CD4-positive, alpha-beta T cell (primary cell): ENCODE data around the gene ZNF467. TPM values are rescaled to one million over a fixed set of nuclear protein-coding genes. Genes with fewer than 3 reads are reported as not detected.

ENCODE experiments used
- ATAC-seq: fragments of 200-7000 bp; cut with Tn5 transposase; one replicate; pipeline ENCODE4 v1.10.0; 2022; ENCODE audit warnings: mild to moderate bottlenecking; ENCODE audit not compliant: poor library complexity
- CTCF ChIA-PET: fragments of 350-600 bp; sonication (Branson Sonifier 250); formaldehyde crosslinking; loops from one replicate; lab custom pipeline; 2021; ENCODE audit warnings: antibody characterized with exemption, inconsistent platforms; lab: Charles Lee
- POLR2A ChIA-PET: fragments of 350-600 bp; sonication (Branson Sonifier 250); formaldehyde crosslinking; loops from one replicate; lab custom pipeline; 2021; ENCODE audit warnings: antibody characterized with exemption, inconsistent platforms; lab: Charles Lee
- DNase-seq, 14 experiments: peaks; one replicate each; pipeline ENCODE4 v3.0.0-alpha.2; 2013 to 2020; ENCODE audit warnings: mixed read lengths in 2 of 14
- H3K27ac ChIP-seq, 2 donors: one replicate each; pipeline versions ENCODE4 v1.5.1 to v1.7.0; 2013; ENCODE audit warnings: low read length in 2 of 2, low read depth in 1 of 2, mild to moderate bottlenecking in 1 of 2
- H3K27me3 ChIP-seq, 2 experiments: 1 replicate in 1 of 2; 2 replicates in 1 of 2; pipeline versions ENCODE4 v1.6.1 to v1.7.0; 2013; ENCODE audit warnings: low read length in 2 of 2, control low read depth in 1 of 2, mild to moderate bottlenecking in 1 of 2, moderate library complexity in 1 of 2; ENCODE audit not compliant: insufficient read depth in 2 of 2, control insufficient read depth in 1 of 2
- H3K36me3 ChIP-seq: one replicate; pipeline ENCODE4 v1.6.1; 2013; ENCODE audit warnings: low read length, control low read depth; ENCODE audit not compliant: insufficient read depth
- H3K4me1 ChIP-seq: one replicate; pipeline ENCODE4 v1.6.1; 2013; ENCODE audit warnings: low read length, control low read depth; ENCODE audit not compliant: insufficient read depth
- H3K4me3 ChIP-seq: one replicate; pipeline ENCODE4 v1.5.1; 2013; ENCODE audit warnings: mild to moderate bottlenecking, low read length, moderate library complexity
- H3K9me3 ChIP-seq, 2 experiments: 1 replicate in 1 of 2; 2 replicates in 1 of 2; pipeline versions ENCODE4 v1.6.1 to v1.7.0; 2013; ENCODE audit warnings: low read length in 2 of 2, mild to moderate bottlenecking in 2 of 2, control low read depth in 1 of 2, moderate library complexity in 1 of 2; ENCODE audit not compliant: control insufficient read depth in 1 of 2, insufficient read depth in 1 of 2
- H3K27ac Mint-ChIP-seq: one replicate; pipeline ENCODE4 v1.8.0; 2020; ENCODE audit warnings: mixed read lengths
- H3K27me3 Mint-ChIP-seq: one replicate; pipeline ENCODE4 v1.8.0; 2021; ENCODE audit warnings: mixed read lengths
- H3K36me3 Mint-ChIP-seq: one replicate; pipeline ENCODE4 v1.8.0; 2021; ENCODE audit warnings: low read depth, mixed read lengths
- H3K4me1 Mint-ChIP-seq: one replicate; pipeline ENCODE4 v1.8.0; 2021; ENCODE audit warnings: low read depth, mixed read lengths
- H3K4me3 Mint-ChIP-seq: one replicate; pipeline ENCODE4 v1.8.0; 2020; ENCODE audit warnings: mild to moderate bottlenecking, mixed read lengths
- H3K9me3 Mint-ChIP-seq: one replicate; pipeline ENCODE4 v1.8.0; 2020; ENCODE audit warnings: mixed read lengths
- intact Hi-C, 2 experiments: fragments of 100-400 bp; cut with DNase I in 1 of 2; cut with micrococcal nuclease in 1 of 2; formaldehyde crosslinking; loops; one replicate each; pipeline versions ENCODE4 v1.15.1 to v1.9.0; 2023 to 2025; cut with DNase I, micrococcal nuclease
- total RNA-seq, 174 experiments: library from RNA in 2 of 174; stranded (reverse) in 2 of 174; gene quantifications; one replicate each; pipeline ENCODE4 v1.2.3 and lab custom pipeline; 2021 to 2026
- TF ChIP-seq, protein P1 (sequence below): fragments of 200-600 bp; IDR thresholded peaks from one replicate; pipeline ENCODE4 v1.8.0; 2022; ENCODE audit warnings: antibody characterized with exemption, mild to moderate bottlenecking

Gene ZNF467
- total RNA-seq, 2 experiments from 2014 or later = 4.1 to 4.3 TPM

GRCh38 chr7:149725426-149725821 lies 48.0 kb downstream of the ZNF467 start:
- H3K27ac ChIP-seq = no peak overlapping the region
- ChIA-PET POLR2A (no interaction called here), CTCF (no interaction called here)
- intact Hi-C loops = no loop called here
- no peak overlapping the region for H3K4me3 ChIP-seq
- Mint-ChIP-seq H3K27me3 (no peaks in the 10 kb centered on the region), H3K9me3 (no peaks in the 10 kb centered on the region), H3K27ac (no peak overlapping the region), H3K4me3 (no peak overlapping the region), H3K36me3 (peaks cover 70% of the 10 kb centered on the region), H3K4me1 (no peaks in the 10 kb centered on the region)
- DNase-seq (peak in 1 of 14 experiments; percentile 28), ATAC-seq (no peak)
- no peaks in the 10 kb centered on the region for H3K4me1 ChIP-seq
- TF ChIP-seq, protein P1, sequence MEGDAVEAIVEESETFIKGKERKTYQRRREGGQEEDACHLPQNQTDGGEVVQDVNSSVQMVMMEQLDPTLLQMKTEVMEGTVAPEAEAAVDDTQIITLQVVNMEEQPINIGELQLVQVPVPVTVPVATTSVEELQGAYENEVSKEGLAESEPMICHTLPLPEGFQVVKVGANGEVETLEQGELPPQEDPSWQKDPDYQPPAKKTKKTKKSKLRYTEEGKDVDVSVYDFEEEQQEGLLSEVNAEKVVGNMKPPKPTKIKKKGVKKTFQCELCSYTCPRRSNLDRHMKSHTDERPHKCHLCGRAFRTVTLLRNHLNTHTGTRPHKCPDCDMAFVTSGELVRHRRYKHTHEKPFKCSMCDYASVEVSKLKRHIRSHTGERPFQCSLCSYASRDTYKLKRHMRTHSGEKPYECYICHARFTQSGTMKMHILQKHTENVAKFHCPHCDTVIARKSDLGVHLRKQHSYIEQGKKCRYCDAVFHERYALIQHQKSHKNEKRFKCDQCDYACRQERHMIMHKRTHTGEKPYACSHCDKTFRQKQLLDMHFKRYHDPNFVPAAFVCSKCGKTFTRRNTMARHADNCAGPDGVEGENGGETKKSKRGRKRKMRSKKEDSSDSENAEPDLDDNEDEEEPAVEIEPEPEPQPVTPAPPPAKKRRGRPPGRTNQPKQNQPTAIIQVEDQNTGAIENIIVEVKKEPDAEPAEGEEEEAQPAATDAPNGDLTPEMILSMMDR = no peak
- H3K9me3 ChIP-seq = no peaks in the 10 kb centered on the region
- H3K36me3 ChIP-seq = peaks cover 74% of the 10 kb centered on the region
- H3K27me3 ChIP-seq = no peaks in the 10 kb centered on the region

DNA sequence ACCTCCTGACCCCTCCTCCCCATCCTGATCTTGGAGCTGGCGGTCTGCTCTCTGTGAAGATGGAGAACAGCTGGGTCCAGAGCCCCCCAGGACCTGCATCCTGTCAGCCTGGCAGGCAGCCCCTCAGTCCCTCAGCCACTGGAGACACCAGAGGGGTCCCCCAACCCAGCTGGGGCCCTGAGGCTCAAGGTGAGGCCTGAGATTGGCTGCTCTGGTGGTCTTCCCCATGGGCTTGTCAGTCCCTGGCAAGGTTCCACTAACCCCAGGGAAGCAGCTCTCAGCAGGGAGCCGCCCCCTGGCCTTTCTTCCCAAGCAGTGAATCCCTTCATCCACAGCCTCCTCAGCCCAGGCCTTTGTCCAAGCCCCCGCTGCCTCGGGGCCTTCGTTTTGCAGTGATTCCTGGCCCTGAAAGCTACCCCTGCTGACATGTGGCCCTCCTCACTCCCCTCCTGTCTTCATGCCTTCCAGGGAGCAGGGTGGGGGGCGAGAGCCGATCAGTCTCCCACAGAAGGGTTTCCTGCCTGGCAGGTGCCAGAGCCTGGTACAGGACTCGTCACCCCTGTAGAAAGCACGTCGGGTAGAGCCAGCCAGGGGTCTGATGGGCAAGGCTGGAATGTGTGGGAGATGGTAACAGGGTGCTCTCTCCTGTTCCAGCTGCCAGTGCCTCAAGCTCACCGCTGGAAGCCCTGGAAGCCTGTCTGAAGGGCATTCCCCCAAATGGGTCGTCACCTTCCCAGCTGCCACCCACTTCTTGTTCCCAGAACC lies 48.5 kb downstream of the ZNF467 start:
- Histone ChIP-seq H3K27ac (no peak overlapping the region), H3K27me3 (no peaks in the 10 kb centered on the region), H3K4me1 (no peaks in the 10 kb centered on the region), H3K36me3 (peaks cover 75% of the 10 kb centered on the region), H3K4me3 (no peak overlapping the region), H3K9me3 (no peaks in the 10 kb centered on the region)
- H3K27me3 Mint-ChIP-seq = no peaks in the 10 kb centered on the region
- H3K36me3 Mint-ChIP-seq = peaks cover 75% of the 10 kb centered on the region
- H3K4me1 Mint-ChIP-seq = no peaks in the 10 kb centered on the region
- CTCF ChIA-PET = no interaction called here
- no peak overlapping the region for H3K4me3 Mint-ChIP-seq
- POLR2A ChIA-PET = no interaction called here
- no peaks in the 10 kb centered on the region for H3K9me3 Mint-ChIP-seq
- no peak for ATAC-seq
- TF ChIP-seq, protein P1 = no peak
- no peak for DNase-seq
- intact Hi-C loops = no loop called here
- no peak overlapping the region for H3K27ac Mint-ChIP-seq

DNA sequence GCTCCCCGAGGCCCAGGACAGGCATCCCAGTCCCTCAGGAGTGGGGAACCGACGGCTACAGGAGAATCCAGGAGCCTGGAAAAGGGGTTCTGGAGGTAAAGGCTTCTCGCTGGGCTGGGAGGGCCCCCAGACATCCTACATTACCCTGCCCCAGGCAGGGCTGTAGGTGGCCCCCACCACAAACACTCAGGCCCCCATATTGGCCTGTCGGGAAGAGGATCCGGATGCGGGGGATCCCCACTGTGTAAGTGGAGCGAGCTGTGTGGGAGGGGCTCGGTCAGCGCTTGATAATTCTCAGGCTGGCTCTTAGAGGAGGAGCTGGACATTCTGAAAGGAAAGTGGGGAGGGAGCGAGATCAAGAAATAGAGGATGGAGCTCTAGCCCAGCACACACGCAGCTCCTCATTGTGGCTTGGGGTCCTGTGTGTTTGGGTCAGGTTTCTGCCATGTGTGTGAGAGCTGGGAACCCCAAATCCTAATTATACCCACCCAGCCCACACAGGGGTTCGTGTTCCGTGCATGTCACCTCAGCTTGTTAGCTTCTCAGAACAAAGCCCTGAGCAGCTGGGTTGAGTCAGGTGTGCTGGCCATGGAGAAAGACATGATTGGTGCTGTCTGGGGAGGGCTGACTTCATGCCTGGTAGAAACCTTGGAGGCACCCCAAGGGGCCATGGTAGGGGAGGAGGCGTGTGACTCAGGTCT lies 49.4 kb downstream of the ZNF467 start:
- Mint-ChIP-seq H3K9me3 (no peaks in the 10 kb centered on the region), H3K27me3 (no peaks in the 10 kb centered on the region), H3K27ac (no peak overlapping the region), H3K4me3 (no peak overlapping the region), H3K4me1 (no peaks in the 10 kb centered on the region), H3K36me3 (peaks cover 81% of the 10 kb centered on the region)
- POLR2A ChIA-PET = no interaction called here
- ATAC-seq = no peak
- CTCF ChIA-PET = no interaction called here
- H3K4me3 ChIP-seq = no peak overlapping the region
- no peaks in the 10 kb centered on the region for H3K4me1 ChIP-seq
- intact Hi-C loops = no loop called here
- no peak overlapping the region for H3K27ac ChIP-seq
- DNase-seq = no peak
- no peaks in the 10 kb centered on the region for H3K9me3 ChIP-seq
- H3K36me3 ChIP-seq = peaks cover 67% of the 10 kb centered on the region
- TF ChIP-seq, protein P1 = no peak
- no peaks in the 10 kb centered on the region for H3K27me3 ChIP-seq
